Measurements from ENCODE around the gene KNSTRN.

The KNSTRN gene

DNA sequence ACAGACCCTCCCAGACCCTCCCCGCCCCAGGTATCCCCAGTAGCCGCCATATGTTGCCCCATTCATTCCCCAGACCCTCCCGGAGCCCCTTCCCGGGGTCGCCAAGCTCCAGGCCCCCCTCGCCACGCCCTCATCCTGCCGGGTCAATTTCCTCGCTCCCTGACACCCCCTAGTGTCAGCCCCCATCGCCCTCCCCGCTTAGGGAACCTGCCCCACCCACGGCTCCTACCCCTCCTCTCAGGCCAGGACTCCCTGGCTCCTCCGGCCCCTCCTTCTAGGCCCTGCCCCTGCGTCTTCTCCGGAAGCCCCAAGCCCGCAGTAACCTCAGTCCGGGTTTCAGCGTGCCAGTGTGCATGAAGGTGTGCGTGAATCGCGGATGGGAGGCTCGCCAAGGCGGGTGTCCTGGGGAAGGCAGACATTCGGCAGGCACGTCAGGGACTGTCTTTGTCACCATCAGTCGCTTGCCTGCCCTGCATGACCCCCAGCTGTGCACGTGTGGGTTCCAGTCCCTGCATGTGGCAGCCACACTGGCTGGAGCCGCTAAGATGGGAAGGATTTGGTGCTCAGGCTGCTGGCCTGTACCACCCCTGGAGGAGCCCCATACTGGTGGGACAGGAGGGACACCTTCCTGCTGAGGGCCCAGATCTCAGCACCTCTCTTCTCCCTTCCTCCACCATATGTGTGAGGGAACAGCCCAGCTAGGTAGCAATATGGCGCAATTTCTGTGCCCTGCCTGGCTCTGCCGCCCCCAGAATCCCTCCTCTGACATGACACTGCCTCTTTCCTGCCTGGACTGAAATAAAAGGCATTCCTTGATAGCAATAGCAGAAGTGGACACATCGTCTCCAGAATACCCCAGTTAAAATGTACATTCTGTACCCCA, 23.8 kb upstream of the KNSTRN start:
- no peak for TF ChIP-seq POLR2AphosphoS5 (IDR thresholded peaks at IDR 0.05; ENCODE audit: borderline replicate concordance, low read depth, low read length)
- TF ChIP-seq FOXP2 (optimal IDR thresholded peaks at IDR 0.05; ENCODE audit: control extremely low read depth, extremely low read length, insufficient read depth): no peak
- no peak for TF ChIP-seq EZH2 (IDR thresholded peaks at IDR 0.05)
- H3K4me3 ChIP-seq: peak overlapping the region; percentile 85
- no peak overlapping the region for H3K27ac ChIP-seq
- no peak for DNase-seq (ENCODE audit: low read depth, low spot score)
- no peaks in the 10 kb centered on the region for H3K9me3 ChIP-seq (ENCODE audit: low read depth, low read length)
- H3K9ac ChIP-seq (ENCODE audit: insufficient read length): no peak overlapping the region
- H3K36me3 ChIP-seq (ENCODE audit: insufficient read depth, low read length): no peaks in the 10 kb centered on the region

DNA sequence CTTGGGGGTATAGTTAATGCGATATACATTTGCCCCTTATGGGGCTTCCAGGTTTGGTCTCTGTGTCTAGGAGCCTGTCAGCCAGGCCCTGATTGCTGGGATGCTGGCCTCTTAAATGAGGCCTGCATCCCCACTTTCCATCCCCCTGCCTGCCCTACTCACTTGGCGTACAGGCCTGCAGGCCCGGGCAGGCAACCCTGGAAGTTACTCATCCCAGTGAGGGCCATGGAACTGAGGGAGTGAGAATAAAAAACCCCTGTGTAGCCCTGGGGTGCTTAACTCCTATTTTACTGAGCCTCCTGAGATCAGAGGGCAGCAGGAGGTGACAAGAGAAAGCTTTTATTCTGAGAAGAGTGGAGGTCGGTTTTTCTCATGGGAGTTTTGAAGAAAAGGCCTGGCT, 22.5 kb upstream of the KNSTRN start:
- no peak overlapping the region for H3K27ac ChIP-seq
- H3K9ac ChIP-seq (ENCODE audit: insufficient read length): no peak overlapping the region
- no peak overlapping the region for H3K4me3 ChIP-seq
- no peaks in the 10 kb centered on the region for H3K9me3 ChIP-seq (ENCODE audit: low read depth, low read length)
- no peak for DNase-seq (ENCODE audit: low read depth, low spot score)
- H3K36me3 ChIP-seq (ENCODE audit: insufficient read depth, low read length): no peaks in the 10 kb centered on the region
- TF ChIP-seq EZH2 (IDR thresholded peaks at IDR 0.05): no peak
- no peak for TF ChIP-seq FOXP2 (optimal IDR thresholded peaks at IDR 0.05; ENCODE audit: control extremely low read depth, extremely low read length, insufficient read depth)

DNA sequence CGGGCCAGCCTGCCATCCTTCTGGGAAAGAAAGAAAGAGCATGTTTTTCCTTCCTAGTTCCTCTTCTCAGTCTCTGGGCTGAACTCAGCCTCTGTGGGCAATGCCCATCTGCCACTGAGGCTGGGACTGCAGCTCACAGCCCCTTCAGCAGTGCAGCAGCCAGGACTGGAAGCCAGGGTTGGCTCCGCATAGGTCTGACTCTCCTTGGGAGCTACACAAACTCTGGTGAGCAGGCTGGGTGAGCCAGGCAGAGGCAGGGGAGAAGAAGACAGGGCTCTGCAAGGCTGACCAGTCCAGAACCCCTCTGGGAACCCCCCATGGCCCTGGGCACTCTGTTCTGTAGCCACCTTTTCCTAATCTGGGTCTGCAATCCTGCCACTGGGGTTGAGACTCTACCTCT, 20.9 kb upstream of the KNSTRN start:
- TF ChIP-seq POLR2AphosphoS5 (IDR thresholded peaks at IDR 0.05; ENCODE audit: borderline replicate concordance, low read depth, low read length): no peak
- no peak for TF ChIP-seq FOXP2 (optimal IDR thresholded peaks at IDR 0.05; ENCODE audit: control extremely low read depth, extremely low read length, insufficient read depth)
- no peak for TF ChIP-seq EZH2 (IDR thresholded peaks at IDR 0.05)
- H3K9me3 ChIP-seq (ENCODE audit: low read depth, low read length): no peaks in the 10 kb centered on the region
- no peaks in the 10 kb centered on the region for H3K36me3 ChIP-seq (ENCODE audit: insufficient read depth, low read length)

DNA sequence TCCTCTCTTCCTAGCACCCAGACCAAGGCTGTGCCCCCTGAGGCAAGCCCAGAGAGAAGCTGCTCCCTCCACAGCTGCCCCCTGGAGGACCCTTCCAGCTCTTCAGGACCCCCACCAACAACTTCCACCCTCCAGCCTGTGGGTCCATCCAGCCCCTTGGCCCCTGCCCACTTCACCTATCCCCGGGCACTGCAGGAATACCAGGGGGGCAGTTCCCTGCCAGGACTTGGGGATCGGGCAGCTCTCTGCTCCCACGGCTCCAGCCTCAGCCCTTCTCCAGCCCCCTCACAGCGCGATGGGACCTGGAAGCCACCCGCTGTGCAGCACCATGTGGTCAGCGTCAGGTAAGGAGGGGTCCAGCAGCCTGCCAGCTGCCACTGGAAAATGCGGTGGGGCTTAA, 18.9 kb upstream of the KNSTRN start:
- H3K4me3 ChIP-seq: no peak overlapping the region
- H3K36me3 ChIP-seq (ENCODE audit: insufficient read depth, low read length): no peaks in the 10 kb centered on the region
- H3K9ac ChIP-seq (ENCODE audit: insufficient read length): no peak overlapping the region
- no peak for DNase-seq (ENCODE audit: low read depth, low spot score)
- no peaks in the 10 kb centered on the region for H3K9me3 ChIP-seq (ENCODE audit: low read depth, low read length)
- TF ChIP-seq FOXP2 (optimal IDR thresholded peaks at IDR 0.05; ENCODE audit: control extremely low read depth, extremely low read length, insufficient read depth): no peak
- no peak for TF ChIP-seq EZH2 (IDR thresholded peaks at IDR 0.05)
- TF ChIP-seq POLR2AphosphoS5 (IDR thresholded peaks at IDR 0.05; ENCODE audit: borderline replicate concordance, low read depth, low read length): no peak
- H3K27ac ChIP-seq: no peak overlapping the region

More for the DNA sequence above, 20.9 kb upstream of the KNSTRN start:
- Histone ChIP-seq H3K9ac (ENCODE audit: insufficient read length) (no peak overlapping the region), H3K4me3 (no peak overlapping the region), H3K27ac (no peak overlapping the region)
- DNase-seq (ENCODE audit: low read depth, low spot score): no peak

GRCh38 chr15:40364251-40364650, 18.3 kb upstream of the KNSTRN start:
- Histone ChIP-seq H3K36me3 (ENCODE audit: insufficient read depth, low read length) (no peaks in the 10 kb centered on the region), H3K4me3 (no peak overlapping the region), H3K27ac (no peak overlapping the region), H3K9me3 (ENCODE audit: low read depth, low read length) (no peaks in the 10 kb centered on the region), H3K9ac (ENCODE audit: insufficient read length) (no peak overlapping the region)
- TF ChIP-seq EZH2 (IDR thresholded peaks at IDR 0.05): no peak
- TF ChIP-seq FOXP2 (optimal IDR thresholded peaks at IDR 0.05; ENCODE audit: control extremely low read depth, extremely low read length, insufficient read depth): no peak
- TF ChIP-seq POLR2AphosphoS5 (IDR thresholded peaks at IDR 0.05; ENCODE audit: borderline replicate concordance, low read depth, low read length): no peak
- no peak for DNase-seq (ENCODE audit: low read depth, low spot score)

- no peaks in the 10 kb centered on the region for H3K36me3 ChIP-seq (ENCODE audit: insufficient read depth, low read length)
- H3K4me3 ChIP-seq: no peak overlapping the region
- no peaks in the 10 kb centered on the region for H3K9me3 ChIP-seq (ENCODE audit: low read depth, low read length)
- DNase-seq (ENCODE audit: low read depth, low spot score): no peak
- H3K27ac ChIP-seq: no peak overlapping the region
- no peak overlapping the region for H3K9ac ChIP-seq (ENCODE audit: insufficient read length)
- TF ChIP-seq POLR2AphosphoS5 (IDR thresholded peaks at IDR 0.05; ENCODE audit: borderline replicate concordance, low read depth, low read length): no peak
- TF ChIP-seq FOXP2 (optimal IDR thresholded peaks at IDR 0.05; ENCODE audit: control extremely low read depth, extremely low read length, insufficient read depth): no peak
- no peak for TF ChIP-seq EZH2 (IDR thresholded peaks at IDR 0.05)
Measured at GRCh38 chr15:40365016-40365415, 17.5 kb upstream of the KNSTRN start.

DNA sequence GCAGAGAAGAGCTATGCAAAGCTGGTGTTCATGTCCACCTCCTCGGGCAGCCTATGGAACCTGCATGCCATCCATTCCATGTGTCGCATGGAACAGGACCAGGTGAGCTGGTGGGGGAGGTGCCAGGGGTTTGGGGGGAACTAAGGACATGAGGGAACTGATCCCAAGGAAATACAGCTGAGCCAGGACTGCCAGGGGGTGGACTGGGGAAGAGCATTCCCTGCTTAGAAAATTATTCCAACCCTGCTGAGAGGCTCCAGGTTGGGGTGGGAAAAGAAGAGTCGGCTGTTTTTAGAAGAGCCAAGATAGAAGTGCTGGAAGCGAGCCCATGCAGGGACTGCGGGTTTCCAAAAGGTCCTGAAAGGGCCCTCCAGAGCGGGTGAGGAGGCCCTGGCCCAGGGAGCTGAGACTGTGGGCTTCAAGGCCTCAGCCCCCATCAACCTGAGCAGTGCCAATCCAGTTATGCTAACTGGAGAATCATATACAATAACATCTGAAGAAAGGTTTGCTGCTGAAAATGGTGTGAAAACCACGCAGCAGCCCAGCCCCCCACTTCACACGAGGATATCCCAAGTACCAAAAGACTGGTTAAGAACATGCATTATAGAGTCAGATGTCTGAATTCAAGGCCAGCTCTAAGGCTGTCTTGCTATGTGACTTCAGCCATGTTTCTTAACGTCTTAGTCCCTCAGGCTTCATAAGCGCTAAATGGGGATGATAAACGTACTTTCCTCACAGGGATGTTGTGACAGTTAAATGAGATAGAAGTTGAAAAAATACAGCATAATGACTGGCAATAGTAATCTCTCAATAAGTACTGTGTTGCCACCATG, 16.7 kb upstream of the KNSTRN start:
- H3K27ac ChIP-seq: no peak overlapping the region
- no peaks in the 10 kb centered on the region for H3K9me3 ChIP-seq (ENCODE audit: low read depth, low read length)
- no peaks in the 10 kb centered on the region for H3K36me3 ChIP-seq (ENCODE audit: insufficient read depth, low read length)
- TF ChIP-seq EZH2 (IDR thresholded peaks at IDR 0.05) (no peak), POLR2AphosphoS5 (IDR thresholded peaks at IDR 0.05; ENCODE audit: borderline replicate concordance, low read depth, low read length) (no peak), FOXP2 (optimal IDR thresholded peaks at IDR 0.05; ENCODE audit: control extremely low read depth, extremely low read length, insufficient read depth) (no peak)
- H3K4me3 ChIP-seq: no peak overlapping the region
- DNase-seq (ENCODE audit: low read depth, low spot score): no peak
- H3K9ac ChIP-seq (ENCODE audit: insufficient read length): no peak overlapping the region

Measured in SK-N-MC (cell line).